Measurements from ENCODE around the gene USP6NL.

DNA sequence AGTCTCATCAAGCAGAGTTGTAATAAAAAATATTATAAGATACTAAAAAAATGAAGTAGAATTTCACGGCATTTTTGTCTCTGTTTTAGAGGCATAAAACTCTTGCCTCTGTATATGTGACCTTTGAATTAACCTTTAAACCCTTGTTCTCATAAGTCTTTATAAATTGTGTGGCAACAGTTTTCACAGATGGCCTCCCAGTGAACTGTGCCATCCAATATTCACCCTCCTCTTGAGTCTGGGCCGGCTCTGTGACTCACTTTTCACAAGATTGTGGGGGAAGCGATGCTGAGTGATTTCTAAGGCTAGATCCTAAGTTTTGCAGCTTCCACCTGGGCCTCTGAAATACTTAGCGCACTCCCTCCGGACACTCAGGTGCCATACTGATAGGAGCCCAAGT lies 4.6 kb upstream of the USP6NL start:
- TF ChIP-seq, protein P1, sequence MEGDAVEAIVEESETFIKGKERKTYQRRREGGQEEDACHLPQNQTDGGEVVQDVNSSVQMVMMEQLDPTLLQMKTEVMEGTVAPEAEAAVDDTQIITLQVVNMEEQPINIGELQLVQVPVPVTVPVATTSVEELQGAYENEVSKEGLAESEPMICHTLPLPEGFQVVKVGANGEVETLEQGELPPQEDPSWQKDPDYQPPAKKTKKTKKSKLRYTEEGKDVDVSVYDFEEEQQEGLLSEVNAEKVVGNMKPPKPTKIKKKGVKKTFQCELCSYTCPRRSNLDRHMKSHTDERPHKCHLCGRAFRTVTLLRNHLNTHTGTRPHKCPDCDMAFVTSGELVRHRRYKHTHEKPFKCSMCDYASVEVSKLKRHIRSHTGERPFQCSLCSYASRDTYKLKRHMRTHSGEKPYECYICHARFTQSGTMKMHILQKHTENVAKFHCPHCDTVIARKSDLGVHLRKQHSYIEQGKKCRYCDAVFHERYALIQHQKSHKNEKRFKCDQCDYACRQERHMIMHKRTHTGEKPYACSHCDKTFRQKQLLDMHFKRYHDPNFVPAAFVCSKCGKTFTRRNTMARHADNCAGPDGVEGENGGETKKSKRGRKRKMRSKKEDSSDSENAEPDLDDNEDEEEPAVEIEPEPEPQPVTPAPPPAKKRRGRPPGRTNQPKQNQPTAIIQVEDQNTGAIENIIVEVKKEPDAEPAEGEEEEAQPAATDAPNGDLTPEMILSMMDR (conservative IDR thresholded peaks at IDR 0.05; ENCODE audit: low read depth, low read length), result no peak
- no peak for TF ChIP-seq EZH2 (IDR thresholded peaks at IDR 0.05; ENCODE audit: borderline replicate concordance, low read depth, low read length, poor library complexity, severe bottlenecking)

All from A673 (cell line).